Measurements from ENCODE around the gene NDUFS1. TPM values are rescaled to one million over a fixed set of nuclear protein-coding genes. Genes with fewer than 3 reads are reported as not detected.

Gene NDUFS1
- total and polyA plus RNA-seq, 2 experiments from 2014 or later, result 34.5 to 97.9 TPM

GRCh38 chr2:206192157-206192556, 32.9 kb upstream of the NDUFS1 start:
- H3K27ac ChIP-seq (ENCODE audit: low read depth), result no peak overlapping the region
- no peak overlapping the region for H2AFZ ChIP-seq
- H3K36me3 Mint-ChIP-seq (ENCODE audit: low read depth), result no peaks in the 10 kb centered on the region
- no peaks in the 10 kb centered on the region for H3K79me2 ChIP-seq (replicated peaks; ENCODE audit: insufficient read depth)
- no peak for DNase-seq (ENCODE audit: low spot score)
- H3K27ac Mint-ChIP-seq, result no peak overlapping the region
- TF ChIP-seq STAT1 (IDR thresholded peaks at IDR 0.05; ENCODE audit: unreplicated experiment) (no peak), EZH2 (IDR thresholded peaks at IDR 0.05; ENCODE audit: low read depth, unreplicated experiment) (no peak), ZNF114 (CRISPR knock-in tag; IDR thresholded peaks at IDR 0.05) (no peak), POLR2AphosphoS5 (IDR thresholded peaks at IDR 0.05; ENCODE audit: low read depth) (no peak)
- TF ChIP-seq, protein P1, sequence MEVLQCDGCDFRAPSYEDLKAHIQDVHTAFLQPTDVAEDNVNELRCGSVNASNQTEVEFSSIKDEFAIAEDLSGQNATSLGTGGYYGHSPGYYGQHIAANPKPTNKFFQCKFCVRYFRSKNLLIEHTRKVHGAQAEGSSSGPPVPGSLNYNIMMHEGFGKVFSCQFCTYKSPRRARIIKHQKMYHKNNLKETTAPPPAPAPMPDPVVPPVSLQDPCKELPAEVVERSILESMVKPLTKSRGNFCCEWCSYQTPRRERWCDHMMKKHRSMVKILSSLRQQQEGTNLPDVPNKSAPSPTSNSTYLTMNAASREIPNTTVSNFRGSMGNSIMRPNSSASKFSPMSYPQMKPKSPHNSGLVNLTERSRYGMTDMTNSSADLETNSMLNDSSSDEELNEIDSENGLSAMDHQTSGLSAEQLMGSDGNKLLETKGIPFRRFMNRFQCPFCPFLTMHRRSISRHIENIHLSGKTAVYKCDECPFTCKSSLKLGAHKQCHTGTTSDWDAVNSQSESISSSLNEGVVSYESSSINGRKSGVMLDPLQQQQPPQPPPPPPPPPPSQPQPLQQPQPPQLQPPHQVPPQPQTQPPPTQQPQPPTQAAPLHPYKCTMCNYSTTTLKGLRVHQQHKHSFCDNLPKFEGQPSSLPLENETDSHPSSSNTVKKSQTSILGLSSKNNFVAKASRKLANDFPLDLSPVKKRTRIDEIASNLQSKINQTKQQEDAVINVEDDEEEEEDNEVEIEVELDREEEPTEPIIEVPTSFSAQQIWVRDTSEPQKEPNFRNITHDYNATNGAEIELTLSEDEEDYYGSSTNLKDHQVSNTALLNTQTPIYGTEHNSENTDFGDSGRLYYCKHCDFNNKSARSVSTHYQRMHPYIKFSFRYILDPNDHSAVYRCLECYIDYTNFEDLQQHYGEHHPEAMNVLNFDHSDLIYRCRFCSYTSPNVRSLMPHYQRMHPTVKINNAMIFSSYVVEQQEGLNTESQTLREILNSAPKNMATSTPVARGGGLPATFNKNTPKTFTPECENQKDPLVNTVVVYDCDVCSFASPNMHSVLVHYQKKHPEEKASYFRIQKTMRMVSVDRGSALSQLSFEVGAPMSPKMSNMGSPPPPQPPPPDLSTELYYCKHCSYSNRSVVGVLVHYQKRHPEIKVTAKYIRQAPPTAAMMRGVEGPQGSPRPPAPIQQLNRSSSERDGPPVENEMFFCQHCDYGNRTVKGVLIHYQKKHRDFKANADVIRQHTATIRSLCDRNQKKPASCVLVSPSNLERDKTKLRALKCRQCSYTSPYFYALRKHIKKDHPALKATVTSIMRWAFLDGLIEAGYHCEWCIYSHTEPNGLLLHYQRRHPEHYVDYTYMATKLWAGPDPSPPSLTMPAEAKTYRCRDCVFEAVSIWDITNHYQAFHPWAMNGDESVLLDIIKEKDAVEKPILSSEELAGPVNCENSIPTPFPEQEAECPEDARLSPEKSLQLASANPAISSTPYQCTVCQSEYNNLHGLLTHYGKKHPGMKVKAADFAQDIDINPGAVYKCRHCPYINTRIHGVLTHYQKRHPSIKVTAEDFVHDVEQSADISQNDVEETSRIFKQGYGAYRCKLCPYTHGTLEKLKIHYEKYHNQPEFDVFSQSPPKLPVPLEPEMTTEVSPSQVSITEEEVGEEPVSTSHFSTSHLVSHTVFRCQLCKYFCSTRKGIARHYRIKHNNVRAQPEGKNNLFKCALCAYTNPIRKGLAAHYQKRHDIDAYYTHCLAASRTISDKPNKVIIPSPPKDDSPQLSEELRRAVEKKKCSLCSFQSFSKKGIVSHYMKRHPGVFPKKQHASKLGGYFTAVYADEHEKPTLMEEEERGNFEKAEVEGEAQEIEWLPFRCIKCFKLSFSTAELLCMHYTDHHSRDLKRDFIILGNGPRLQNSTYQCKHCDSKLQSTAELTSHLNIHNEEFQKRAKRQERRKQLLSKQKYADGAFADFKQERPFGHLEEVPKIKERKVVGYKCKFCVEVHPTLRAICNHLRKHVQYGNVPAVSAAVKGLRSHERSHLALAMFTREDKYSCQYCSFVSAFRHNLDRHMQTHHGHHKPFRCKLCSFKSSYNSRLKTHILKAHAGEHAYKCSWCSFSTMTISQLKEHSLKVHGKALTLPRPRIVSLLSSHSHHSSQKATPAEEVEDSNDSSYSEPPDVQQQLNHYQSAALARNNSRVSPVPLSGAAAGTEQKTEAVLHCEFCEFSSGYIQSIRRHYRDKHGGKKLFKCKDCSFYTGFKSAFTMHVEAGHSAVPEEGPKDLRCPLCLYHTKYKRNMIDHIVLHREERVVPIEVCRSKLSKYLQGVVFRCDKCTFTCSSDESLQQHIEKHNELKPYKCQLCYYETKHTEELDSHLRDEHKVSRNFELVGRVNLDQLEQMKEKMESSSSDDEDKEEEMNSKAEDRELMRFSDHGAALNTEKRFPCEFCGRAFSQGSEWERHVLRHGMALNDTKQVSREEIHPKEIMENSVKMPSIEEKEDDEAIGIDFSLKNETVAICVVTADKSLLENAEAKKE (CRISPR knock-in tag; IDR thresholded peaks at IDR 0.05), result no peak
- TF ChIP-seq, protein P2, sequence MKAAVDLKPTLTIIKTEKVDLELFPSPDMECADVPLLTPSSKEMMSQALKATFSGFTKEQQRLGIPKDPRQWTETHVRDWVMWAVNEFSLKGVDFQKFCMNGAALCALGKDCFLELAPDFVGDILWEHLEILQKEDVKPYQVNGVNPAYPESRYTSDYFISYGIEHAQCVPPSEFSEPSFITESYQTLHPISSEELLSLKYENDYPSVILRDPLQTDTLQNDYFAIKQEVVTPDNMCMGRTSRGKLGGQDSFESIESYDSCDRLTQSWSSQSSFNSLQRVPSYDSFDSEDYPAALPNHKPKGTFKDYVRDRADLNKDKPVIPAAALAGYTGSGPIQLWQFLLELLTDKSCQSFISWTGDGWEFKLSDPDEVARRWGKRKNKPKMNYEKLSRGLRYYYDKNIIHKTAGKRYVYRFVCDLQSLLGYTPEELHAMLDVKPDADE (IDR thresholded peaks at IDR 0.05), result no peak
- no peaks in the 10 kb centered on the region for H4K20me1 ChIP-seq (replicated peaks; ENCODE audit: insufficient read depth)
- no peaks in the 10 kb centered on the region for H3K9me2 ChIP-seq (ENCODE audit: insufficient read depth)
- no peak overlapping the region for H3K4me3 Mint-ChIP-seq
- H3K36me3 ChIP-seq (ENCODE audit: insufficient read depth), result no peaks in the 10 kb centered on the region
- H3K4me3 ChIP-seq, result no peak overlapping the region
- no peaks in the 10 kb centered on the region for H3K9me3 Mint-ChIP-seq
- H3F3A ChIP-seq (replicated peaks; ENCODE audit: low read depth), result no peaks in the 10 kb centered on the region
- no peak for ATAC-seq
- H3K4me1 Mint-ChIP-seq, result peaks cover 7% of the 10 kb centered on the region; the same call in 2 of the 3 replicates
- peaks cover 12% of the 10 kb centered on the region for H3K4me1 ChIP-seq (ENCODE audit: insufficient read depth)
- H3K27me3 ChIP-seq (ENCODE audit: insufficient read depth), result no peaks in the 10 kb centered on the region
- H3K4me2 ChIP-seq, result no peak overlapping the region
- H3K27me3 Mint-ChIP-seq (ENCODE audit: insufficient read depth, low read depth, poor library complexity), result no peaks in the 10 kb centered on the region

Measured in GM23338 (cell line).